Measurements from ENCODE around the gene IGF1R.
A peak's percentile ranks its signal among the peaks of the same experiment; 100 is the strongest.

The IGF1R gene

DNA sequence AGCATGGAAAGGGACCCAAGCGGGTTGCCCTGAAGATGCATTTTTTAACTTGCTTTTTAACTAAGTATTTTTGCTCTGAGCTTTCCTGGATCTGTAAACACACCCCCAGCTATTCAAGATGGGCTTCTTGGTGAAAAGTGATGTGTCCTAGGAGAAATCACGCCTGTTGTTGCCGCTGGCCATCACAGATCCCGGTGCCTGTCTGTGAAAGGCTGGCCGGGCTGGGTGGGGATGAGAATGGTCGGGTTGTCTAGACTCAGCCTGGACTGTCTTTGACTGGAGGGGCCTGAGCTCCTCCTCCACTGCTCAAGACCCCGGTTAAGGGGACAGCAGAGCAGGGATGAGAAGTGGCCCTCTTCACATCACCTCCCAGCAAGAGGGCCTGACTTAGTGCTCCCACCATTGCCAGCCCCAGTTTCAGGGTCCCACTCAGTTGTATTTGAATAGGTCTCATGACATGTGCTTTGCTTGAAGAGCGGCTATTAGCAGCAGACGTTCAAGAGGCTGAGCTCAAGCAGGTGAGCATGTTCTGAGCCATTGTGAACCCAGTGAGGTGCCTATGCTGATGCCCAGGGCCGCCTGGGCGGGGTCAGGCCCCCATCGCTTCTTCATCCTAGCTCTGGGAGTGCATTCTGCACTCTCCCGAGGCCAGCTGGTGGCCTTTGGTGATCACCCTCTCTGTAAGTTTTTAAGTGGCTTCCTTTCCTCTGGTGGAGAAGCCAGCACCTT lies 79.9 kb downstream of the IGF1R start:
- DNase-seq = no peak

GRCh38 chr15:98728811-98729160 lies 80.4 kb downstream of the IGF1R start:
- no peak for DNase-seq

- DNase-seq = no peak
Observed at GRCh38 chr15:98729446-98730042, 81.2 kb downstream of the IGF1R start.

- DNase-seq = no peak
Observed at GRCh38 chr15:98730860-98731711, 82.7 kb downstream of the IGF1R start.

- DNase-seq = no peak
Observed at GRCh38 chr15:98731712-98732450, 83.5 kb downstream of the IGF1R start.

GRCh38 chr15:98733098-98733497 lies 84.8 kb downstream of the IGF1R start:
- DNase-seq = no peak

GRCh38 chr15:98734466-98735199 lies 86.3 kb downstream of the IGF1R start:
- DNase-seq = no peak

- no peak for DNase-seq
Observed at GRCh38 chr15:98735304-98735703, 87.0 kb downstream of the IGF1R start.

GRCh38 chr15:98735895-98736617 lies 87.7 kb downstream of the IGF1R start:
- no peak for DNase-seq

DNA sequence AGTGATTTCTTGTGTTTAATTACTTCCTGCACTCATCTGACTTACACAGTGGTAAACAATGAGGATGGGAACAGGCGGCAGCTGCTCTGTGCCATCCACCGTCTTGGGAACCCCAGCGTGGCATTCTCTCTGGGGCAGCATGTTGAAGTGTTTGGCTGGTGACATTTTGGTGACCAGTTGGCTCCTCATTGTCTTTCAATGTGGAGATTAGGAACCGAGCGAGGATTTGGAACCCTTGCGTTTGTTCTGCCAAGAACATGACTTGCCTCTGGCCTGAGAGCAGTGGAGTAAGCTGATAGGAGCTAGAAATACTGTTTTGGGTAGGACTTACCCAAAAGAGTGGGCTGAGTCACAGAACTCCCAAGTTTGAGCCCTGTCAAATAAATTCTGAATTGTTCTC lies 88.8 kb downstream of the IGF1R start:
- DNase-seq = no peak

DNA sequence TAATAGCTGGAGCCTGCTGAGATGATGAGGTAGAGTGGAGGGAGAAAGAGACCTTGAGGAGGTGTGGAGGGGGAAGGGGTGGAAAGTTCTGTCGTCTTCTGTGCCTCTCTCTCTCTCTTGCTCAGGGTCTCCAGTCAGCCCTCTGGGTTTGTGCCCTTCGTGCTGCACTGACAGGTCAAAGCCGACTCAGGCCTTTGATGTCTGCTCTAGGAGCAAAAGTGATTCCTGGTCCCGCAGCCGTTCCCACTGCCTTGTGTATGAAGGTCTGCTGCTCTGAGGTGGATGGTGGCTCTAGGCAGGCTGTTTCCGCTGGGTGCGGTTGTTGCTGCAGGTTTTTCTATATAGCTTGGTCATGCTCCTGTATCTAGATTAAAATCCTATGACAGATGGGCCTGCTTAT lies 89.4 kb downstream of the IGF1R start:
- no peak for DNase-seq

DNA sequence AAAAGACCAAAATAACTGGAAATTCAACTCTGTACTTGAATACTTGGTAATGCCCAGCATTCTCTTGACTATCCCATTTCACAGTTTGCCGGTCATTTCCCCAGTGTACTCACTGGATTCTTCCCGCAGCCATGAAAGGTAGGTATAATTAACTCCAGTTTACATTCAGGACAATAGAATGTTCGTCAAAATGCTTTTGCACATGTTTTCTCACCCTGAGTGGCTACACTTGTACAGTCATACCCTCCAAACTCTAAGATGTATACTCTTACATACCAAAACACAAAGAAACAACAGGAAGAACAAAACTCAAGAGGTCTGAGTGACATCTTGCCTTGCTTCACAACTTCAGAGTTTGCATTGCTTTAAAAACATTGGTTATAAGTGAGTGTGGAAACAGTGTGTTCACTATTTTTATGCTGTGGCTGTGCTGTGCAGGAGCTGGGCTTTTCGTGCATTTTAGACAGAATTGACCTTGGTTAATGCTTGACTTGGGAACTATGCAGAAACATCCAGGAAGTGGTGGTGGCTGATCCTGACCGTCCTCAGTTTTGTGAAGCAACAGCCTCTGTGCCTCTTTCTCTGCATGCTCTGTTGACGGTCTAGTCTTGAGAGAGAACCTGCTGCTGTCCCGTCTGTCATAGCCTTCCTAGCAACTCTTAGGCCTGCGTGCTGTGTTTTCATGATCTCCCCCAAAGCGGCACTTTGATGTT lies 90.5 kb downstream of the IGF1R start:
- no peak for DNase-seq

GRCh38 chr15:98740295-98740694 lies 92.0 kb downstream of the IGF1R start:
- DNase-seq = no peak

- no peak for DNase-seq
Observed at GRCh38 chr15:98740963-98741362, 92.6 kb downstream of the IGF1R start.

- no peak for DNase-seq
Observed at GRCh38 chr15:98743177-98743576, 94.8 kb downstream of the IGF1R start.

- DNase-seq = no peak
Observed at GRCh38 chr15:98744506-98744905, 96.2 kb downstream of the IGF1R start.

DNA sequence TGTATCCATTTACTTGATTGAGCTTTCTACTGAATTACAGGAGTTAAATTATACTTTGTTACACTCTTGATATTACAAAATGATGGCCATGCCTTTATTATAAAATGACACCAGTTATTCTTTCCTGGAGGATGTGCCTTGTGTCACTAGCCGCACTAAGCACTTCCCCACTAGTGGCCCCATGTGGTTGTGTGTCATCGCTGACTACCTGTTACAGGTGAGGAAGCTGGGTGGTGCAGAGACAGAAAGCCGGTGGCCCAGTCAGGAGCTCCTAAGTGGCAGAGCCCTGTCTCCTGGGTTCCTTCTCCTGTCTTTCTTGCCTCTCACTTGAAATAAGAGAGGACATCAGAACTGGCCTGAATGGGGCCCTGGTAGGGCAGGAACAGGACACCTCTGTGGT lies 96.8 kb downstream of the IGF1R start:
- DNase-seq = peak; percentile 23

DNA sequence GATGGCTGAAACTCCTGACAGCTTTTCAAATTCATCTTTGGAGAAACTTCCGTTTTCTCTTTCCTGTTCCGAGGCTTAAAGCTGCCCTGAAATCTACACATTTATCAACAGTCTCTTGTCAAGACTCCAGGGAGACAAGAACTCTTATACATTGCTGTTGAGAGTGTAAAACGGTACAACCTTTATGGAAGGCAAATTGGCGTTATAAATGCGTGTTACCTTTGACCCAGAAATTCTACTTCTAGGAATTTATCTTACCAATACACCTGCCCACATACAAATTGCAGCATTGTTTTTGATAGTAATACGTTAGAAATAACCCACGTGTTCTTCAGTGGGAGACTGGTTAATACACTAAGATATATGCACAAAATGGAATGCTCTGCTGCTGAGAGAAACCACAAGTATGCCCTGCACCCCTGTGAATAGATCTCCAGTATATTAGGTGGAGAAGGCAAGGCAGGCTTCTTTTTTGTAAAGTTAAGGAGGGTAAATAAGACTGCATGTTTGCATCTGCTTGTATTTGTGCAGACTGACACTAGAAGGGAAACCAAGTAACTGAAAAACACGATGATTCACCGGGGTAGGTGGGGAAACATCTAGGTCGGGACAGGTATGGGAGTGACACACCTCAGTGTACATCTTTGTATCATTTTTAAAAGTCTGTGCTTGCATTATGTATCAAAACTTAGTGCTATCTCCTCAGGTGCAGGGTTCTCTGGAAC lies 97.5 kb downstream of the IGF1R start:
- DNase-seq = no peak

- peak; percentile 28 for DNase-seq
Observed at GRCh38 chr15:98746375-98747155, 98.2 kb downstream of the IGF1R start.

GRCh38 chr15:98751767-98752166 lies 103.4 kb downstream of the IGF1R start:
- DNase-seq = no peak

Measured in CD4-positive, alpha-beta T cell treated with Interleukin-17A for 4 hours (primary cell).